SH-SY5Y (cell line): Measurements from ENCODE around the gene IL17RC.

Source experiments
- GATA2 ChIP-seq: IDR thresholded peaks from 2 replicates; pipeline ENCODE4 v1.6.1; 2011; ENCODE audit warnings: mild to moderate bottlenecking, low read depth, low read length
- GATA3 ChIP-seq: IDR thresholded peaks from 2 replicates; pipeline ENCODE4 v1.6.1; 2011; ENCODE audit warnings: low read depth, mild to moderate bottlenecking, low read length, moderate library complexity

- TF ChIP-seq GATA3 (no peak), GATA2 (no peak)
Measured at GRCh38 chr3:9888540-9888939, 28.4 kb upstream of the IL17RC start.
